ENCODE data around the gene SIK1. TPM values are rescaled to one million over a fixed set of nuclear protein-coding genes. Genes with fewer than 3 reads are reported as not detected.

Gene SIK1
- total RNA-seq, 4 donors from 2014 or later = 108 to 502 (median 290) TPM

- Histone ChIP-seq H3K27me3 (no peaks in the 10 kb centered on the region), H3K27ac (no peak overlapping the region), H3K9me3 (no peaks in the 10 kb centered on the region), H3K4me3 (no peak overlapping the region), H3K36me3 (no peaks in the 10 kb centered on the region), H3K4me1 (peaks cover 66% of the 10 kb centered on the region)
- 100% methylated on average over 3 of the region's 9 CpGs for WGBS
- DNase-seq (ENCODE audit: low spot score in 2 of 2) = no peak
- TF ChIP-seq POLR2A (IDR thresholded peaks at IDR 0.05) (no peak), EP300 (IDR thresholded peaks at IDR 0.05) (no peak), POLR2AphosphoS5 (IDR thresholded peaks at IDR 0.05) (no peak)
- TF ChIP-seq, protein P1, sequence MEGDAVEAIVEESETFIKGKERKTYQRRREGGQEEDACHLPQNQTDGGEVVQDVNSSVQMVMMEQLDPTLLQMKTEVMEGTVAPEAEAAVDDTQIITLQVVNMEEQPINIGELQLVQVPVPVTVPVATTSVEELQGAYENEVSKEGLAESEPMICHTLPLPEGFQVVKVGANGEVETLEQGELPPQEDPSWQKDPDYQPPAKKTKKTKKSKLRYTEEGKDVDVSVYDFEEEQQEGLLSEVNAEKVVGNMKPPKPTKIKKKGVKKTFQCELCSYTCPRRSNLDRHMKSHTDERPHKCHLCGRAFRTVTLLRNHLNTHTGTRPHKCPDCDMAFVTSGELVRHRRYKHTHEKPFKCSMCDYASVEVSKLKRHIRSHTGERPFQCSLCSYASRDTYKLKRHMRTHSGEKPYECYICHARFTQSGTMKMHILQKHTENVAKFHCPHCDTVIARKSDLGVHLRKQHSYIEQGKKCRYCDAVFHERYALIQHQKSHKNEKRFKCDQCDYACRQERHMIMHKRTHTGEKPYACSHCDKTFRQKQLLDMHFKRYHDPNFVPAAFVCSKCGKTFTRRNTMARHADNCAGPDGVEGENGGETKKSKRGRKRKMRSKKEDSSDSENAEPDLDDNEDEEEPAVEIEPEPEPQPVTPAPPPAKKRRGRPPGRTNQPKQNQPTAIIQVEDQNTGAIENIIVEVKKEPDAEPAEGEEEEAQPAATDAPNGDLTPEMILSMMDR (IDR thresholded peaks at IDR 0.05) = no peak
These were observed 55.1 kb downstream of the SIK1 start for GRCh38 chr21:43371786-43372185.

DNA sequence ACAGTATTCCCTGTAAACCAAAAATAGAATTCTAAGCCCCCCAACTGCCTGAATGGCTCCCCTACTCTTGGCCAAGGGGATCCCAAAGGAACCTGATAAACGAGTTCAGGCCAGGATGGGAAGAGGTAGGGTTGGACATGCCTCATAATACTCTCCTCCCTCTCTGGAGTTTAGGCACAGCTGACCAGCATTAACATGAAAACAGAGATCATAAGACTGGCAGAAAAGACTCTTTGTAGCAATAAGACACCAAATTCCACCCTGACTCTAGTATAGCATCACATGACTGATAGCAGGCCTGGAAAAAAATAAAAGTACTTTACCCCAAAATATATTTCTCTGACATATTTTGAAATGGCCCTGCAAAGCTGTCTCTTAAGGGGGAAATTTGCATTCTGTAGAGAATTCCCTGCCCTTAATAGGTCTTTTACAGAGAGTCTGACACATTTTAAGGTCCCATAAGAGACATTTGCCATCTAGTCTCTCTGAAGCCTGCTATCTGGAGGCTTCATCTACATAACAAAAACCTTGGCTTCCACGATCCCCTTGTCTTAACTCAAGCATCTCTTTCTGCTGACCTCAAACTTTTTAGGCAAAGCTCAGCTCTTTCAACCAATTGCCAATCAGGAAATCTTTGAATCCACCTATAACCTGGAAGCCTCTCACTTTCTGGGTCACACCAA, 55.9 kb downstream of the SIK1 start:
- peak overlapping the region; percentile 84 for H3K27ac ChIP-seq

DNA sequence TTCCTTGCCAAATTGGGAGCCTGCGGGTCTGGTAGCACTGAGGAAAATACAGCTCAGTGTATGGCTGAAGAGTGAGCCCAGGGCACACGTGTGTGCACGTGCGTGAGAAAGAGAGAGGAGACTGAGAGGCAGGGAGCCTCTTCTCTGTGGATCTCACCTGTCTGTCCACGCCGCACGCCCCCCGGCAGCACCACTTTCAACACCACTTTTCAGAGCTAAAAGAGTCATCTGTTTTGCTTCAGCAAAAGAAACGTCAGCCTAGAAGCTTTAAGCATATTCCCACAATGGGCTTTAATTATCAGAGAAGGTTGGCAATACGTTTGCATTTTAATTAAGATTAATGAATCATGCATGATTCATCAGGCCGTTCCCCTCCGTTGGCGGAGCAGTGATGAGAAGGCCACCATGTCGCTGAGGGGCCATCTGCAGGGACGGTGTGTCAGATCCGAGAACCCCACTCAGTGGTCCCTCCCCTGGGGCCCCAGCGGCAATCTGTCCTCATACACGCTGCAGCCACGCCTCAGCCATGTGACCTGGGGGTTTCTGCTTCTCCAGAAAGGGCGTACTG, 56.8 kb downstream of the SIK1 start:
- Histone ChIP-seq H3K36me3 (no peaks in the 10 kb centered on the region), H3K4me1 (peaks cover 57% of the 10 kb centered on the region), H3K27ac (peak overlapping the region; percentile 84), H3K4me3 (peak overlapping the region; percentile 27), H3K27me3 (no peaks in the 10 kb centered on the region), H3K9me3 (no peaks in the 10 kb centered on the region)
- WGBS = 35% methylated on average over 19 of the region's 20 CpGs
- DNase-seq (ENCODE audit: low spot score in 2 of 2) = no peak
- TF ChIP-seq, protein P1 (IDR thresholded peaks at IDR 0.05) = no peak
- TF ChIP-seq POLR2AphosphoS5 (IDR thresholded peaks at IDR 0.05) (no peak), EP300 (IDR thresholded peaks at IDR 0.05) (no peak), POLR2A (IDR thresholded peaks at IDR 0.05) (no peak)

More for the DNA sequence above, 55.9 kb downstream of the SIK1 start:
- TF ChIP-seq POLR2AphosphoS5 (IDR thresholded peaks at IDR 0.05) (no peak), POLR2A (IDR thresholded peaks at IDR 0.05) (no peak), EP300 (IDR thresholded peaks at IDR 0.05) (no peak)
- TF ChIP-seq, protein P1 (IDR thresholded peaks at IDR 0.05) = no peak
- Histone ChIP-seq H3K4me1 (peaks cover 61% of the 10 kb centered on the region), H3K27me3 (no peaks in the 10 kb centered on the region), H3K4me3 (no peak overlapping the region), H3K36me3 (no peaks in the 10 kb centered on the region), H3K9me3 (no peaks in the 10 kb centered on the region)
- no peak for DNase-seq (ENCODE audit: low spot score in 2 of 2)
- 50% methylated on average over 2 of the region's 2 CpGs for WGBS

- no peak for DNase-seq (ENCODE audit: low spot score in 2 of 2)
- no peaks in the 10 kb centered on the region for H3K36me3 ChIP-seq
- peak overlapping the region; percentile 27 for H3K4me3 ChIP-seq
- H3K27ac ChIP-seq = peak overlapping the region; percentile 84
- H3K9me3 ChIP-seq = no peaks in the 10 kb centered on the region
- H3K4me1 ChIP-seq = peaks cover 57% of the 10 kb centered on the region
- no peaks in the 10 kb centered on the region for H3K27me3 ChIP-seq
- TF ChIP-seq POLR2A (IDR thresholded peaks at IDR 0.05) (no peak), POLR2AphosphoS5 (IDR thresholded peaks at IDR 0.05) (no peak), EP300 (IDR thresholded peaks at IDR 0.05) (no peak)
- TF ChIP-seq, protein P1 (IDR thresholded peaks at IDR 0.05) = no peak
- WGBS = 31% methylated on average over 13 of the region's 18 CpGs
These were observed 57.3 kb downstream of the SIK1 start for GRCh38 chr21:43369596-43370090.

GRCh38 chr21:43369124-43369523, 57.8 kb downstream of the SIK1 start:
- Histone ChIP-seq H3K9me3 (no peaks in the 10 kb centered on the region), H3K4me1 (peaks cover 57% of the 10 kb centered on the region), H3K36me3 (no peaks in the 10 kb centered on the region), H3K27me3 (no peaks in the 10 kb centered on the region), H3K4me3 (peak overlapping the region; percentile 27), H3K27ac (peak overlapping the region; percentile 84)
- DNase-seq (ENCODE audit: low spot score in 2 of 2) = no peak
- 37% methylated on average over 14 of the region's 14 CpGs for WGBS
- TF ChIP-seq, protein P1 (IDR thresholded peaks at IDR 0.05) = no peak
- no peak for TF ChIP-seq POLR2AphosphoS5 (IDR thresholded peaks at IDR 0.05)
- no peak for TF ChIP-seq EP300 (IDR thresholded peaks at IDR 0.05)
- TF ChIP-seq POLR2A (IDR thresholded peaks at IDR 0.05) = no peak
